PC-3 (cell line): ENCODE measurements around the gene TESK2. TPM values are rescaled to one million over a fixed set of nuclear protein-coding genes. Genes with fewer than 3 reads are reported as not detected.
"Not testable (repeated sequence)": the region's sequence is repeated elsewhere in the genome, so short reads cannot be mapped to it uniquely, and the experiment has no call there.

ENCODE experiments used
- ATAC-seq: fragments of 200-7000 bp; cut with Tn5 transposase; 2 replicates; pipeline ENCODE4 v1.9.1; 2020; ENCODE audit warnings: mild to moderate bottlenecking, moderate library complexity
- BruUV-seq: library from RNA; stranded (reverse); fragments of 400-500 nt; replicated peaks from 2 replicates; lab custom pipeline; 2021; lab: Mats Ljungman, UMichigan
- CTCF ChIA-PET: fragments of 300-600 bp; sonication (Branson Sonifier 250); formaldehyde crosslinking; loops from one replicate; lab custom pipeline; 2022; ENCODE audit warnings: antibody characterized with exemption; lab: Charles Lee
- POLR2A ChIA-PET: fragments of 300-600 bp; sonication (Branson Sonifier 250); formaldehyde crosslinking; loops from one replicate; lab custom pipeline; 2022; ENCODE audit warnings: antibody characterized with exemption; ENCODE audit not compliant: unreplicated experiment; lab: Charles Lee
- DNase-seq: peaks from one replicate; pipeline ENCODE4 v3.0.0-alpha.2; 2015
- H2AFZ ChIP-seq: fragments of 300-600 bp; sonication (generic); 2 replicates; pipeline ENCODE4 v1.6.0; 2016; ENCODE audit warnings: antibody characterized with exemption, low read length
- H3F3A ChIP-seq: fragments of 300-600 bp; sonication (generic); one replicate; pipeline ENCODE4 v1.6.0; 2017; ENCODE audit warnings: antibody characterized with exemption, low read length, control low read depth, mild to moderate bottlenecking; ENCODE audit not compliant: unreplicated experiment
- H3K27ac ChIP-seq: fragments of 300-600 bp; sonication (generic); 2 replicates; pipeline ENCODE4 v1.5.1; 2016; ENCODE audit warnings: mild to moderate bottlenecking, low read length
- H3K27me3 ChIP-seq: fragments of 300-600 bp; sonication (generic); 2 replicates; pipeline ENCODE4 v1.6.1; 2016; ENCODE audit warnings: low read length, mixed read lengths
- H3K36me3 ChIP-seq: fragments of 300-600 bp; sonication (generic); 2 replicates; pipeline ENCODE4 v1.6.1; 2016; ENCODE audit warnings: low read depth, mixed run types, low read length, mixed read lengths
- H3K4me1 ChIP-seq: fragments of 300-600 bp; sonication (generic); 2 replicates; pipeline ENCODE4 v1.5.1; 2016; ENCODE audit warnings: low read length; ENCODE audit not compliant: insufficient read depth
- H3K4me2 ChIP-seq: fragments of 300-600 bp; sonication (generic); 2 replicates; pipeline ENCODE4 v1.6.0; 2016; ENCODE audit warnings: low read length
- H3K4me3 ChIP-seq: fragments of 300-600 bp; sonication (generic); 2 replicates; pipeline ENCODE4 v1.5.1; 2016; ENCODE audit warnings: mild to moderate bottlenecking, low read length, mixed read lengths
- H3K79me2 ChIP-seq: fragments of 300-600 bp; sonication (generic); 2 replicates; pipeline ENCODE4 v1.6.1; 2017; ENCODE audit warnings: low read length, mixed read lengths
- H3K9ac ChIP-seq: fragments of 300-600 bp; sonication (generic); 2 replicates; pipeline ENCODE4 v1.6.0; 2016; ENCODE audit warnings: mild to moderate bottlenecking, low read length
- H3K9me2 ChIP-seq: fragments of 300-600 bp; sonication (generic); replicated peaks from 2 replicates; pipeline ENCODE4 v1.6.1; 2016; ENCODE audit warnings: mixed run types, low read length, mixed read lengths
- H3K9me3 ChIP-seq: fragments of 300-600 bp; sonication (generic); 2 replicates; pipeline ENCODE4 v1.6.1; 2016; ENCODE audit warnings: low read length, mixed read lengths
- H4K20me1 ChIP-seq: fragments of 300-600 bp; sonication (generic); 2 replicates; pipeline ENCODE4 v1.6.1; 2016; ENCODE audit warnings: low read length, mixed read lengths
- CTCF ChIP-seq: fragments of 300-600 bp; sonication (generic); conservative IDR thresholded peaks from 2 replicates; pipeline ENCODE4 v1.5.1; 2017; ENCODE audit warnings: antibody characterized with exemption, low read depth, mild to moderate bottlenecking, low read length
- EZH2 ChIP-seq: fragments of 300-600 bp; sonication (generic); IDR thresholded peaks from one replicate; pipeline ENCODE4 v1.6.1; 2017; ENCODE audit warnings: antibody characterized with exemption, mild to moderate bottlenecking, low read length; ENCODE audit not compliant: unreplicated experiment
- EZH2phosphoT487 ChIP-seq: fragments of 300-600 bp; sonication (generic); IDR thresholded peaks from 2 replicates; pipeline ENCODE4 v1.6.1; 2018; ENCODE audit warnings: mild to moderate bottlenecking, antibody characterized with exemption, low read length, borderline replicate concordance
- intact Hi-C: fragments of 100-400 bp; cut with micrococcal nuclease; formaldehyde crosslinking; loops from 2 replicates; pipeline ENCODE4 v1.9.0; 2023
- total RNA-seq: library from RNA; depleted of rRNA; stranded (reverse); fragments of >200 nt; gene quantifications from 2 replicates; pipeline ENCODE4 v1.2.3, GENCODE V29; 2014

TESK2 gene
- total RNA-seq, 1 experiment from 2014 or later = 6.0 TPM

GRCh38 chr1:45478121-45478814, 12.7 kb downstream of the TESK2 start:
- DNase-seq (no peak), ATAC-seq (no peak)
- ChIA-PET CTCF (no interaction called here), POLR2A (interaction anchor here (0.7 kb wide), 1 partner anchor 137 kb away, joined by 3 read pairs; no protein-coding TSS in a partner anchor)
- H2AFZ ChIP-seq = no peak overlapping the region
- no peaks in the 10 kb centered on the region for H3K9me2 ChIP-seq
- H3K4me1 ChIP-seq = no peaks in the 10 kb centered on the region
- no peak overlapping the region for H3K4me2 ChIP-seq
- H3K79me2 ChIP-seq = no peaks in the 10 kb centered on the region
- H3K27me3 ChIP-seq = no peaks in the 10 kb centered on the region
- TF ChIP-seq EZH2phosphoT487 (no peak), CTCF (no peak), EZH2 (no peak)
- no peaks in the 10 kb centered on the region for H3K36me3 ChIP-seq
- no peaks in the 10 kb centered on the region for H3F3A ChIP-seq
- no peaks in the 10 kb centered on the region for H4K20me1 ChIP-seq
- H3K9ac ChIP-seq = no peak overlapping the region
- no TSS peak for BruUV-seq
- intact Hi-C loops = no loop called here
- H3K9me3 ChIP-seq = no peaks in the 10 kb centered on the region
- no peak overlapping the region for H3K27ac ChIP-seq
- no peak overlapping the region for H3K4me3 ChIP-seq

GRCh38 chr1:45477646-45478045, 13.3 kb downstream of the TESK2 start:
- CTCF ChIA-PET = no interaction called here
- TF ChIP-seq CTCF (no peak), EZH2 (no peak), EZH2phosphoT487 (no peak)
- intact Hi-C loops = no loop called here
- DNase-seq = no peak
- H3K4me1 ChIP-seq = no peaks in the 10 kb centered on the region
- H3K27ac ChIP-seq = no peak overlapping the region
- no peaks in the 10 kb centered on the region for H3F3A ChIP-seq
- no peaks in the 10 kb centered on the region for H3K9me2 ChIP-seq
- no peaks in the 10 kb centered on the region for H3K27me3 ChIP-seq
- H4K20me1 ChIP-seq = no peaks in the 10 kb centered on the region
- no peaks in the 10 kb centered on the region for H3K79me2 ChIP-seq
- no peak overlapping the region for H3K4me3 ChIP-seq
- no peaks in the 10 kb centered on the region for H3K36me3 ChIP-seq
- no peak overlapping the region for H3K9ac ChIP-seq
- no peak for ATAC-seq
- BruUV-seq = no TSS peak
- no peaks in the 10 kb centered on the region for H3K9me3 ChIP-seq
- POLR2A ChIA-PET = interaction anchor here (0.6 kb wide), 1 partner anchor 138 kb away, joined by 6 read pairs; no protein-coding TSS in a partner anchor
- H3K4me2 ChIP-seq = no peak overlapping the region
- no peak overlapping the region for H2AFZ ChIP-seq

- H3K27ac ChIP-seq, ATAC-seq, H3F3A ChIP-seq, H3K9me2 ChIP-seq, BruUV-seq, CTCF ChIA-PET, DNase-seq, H3K36me3 ChIP-seq, H3K4me3 ChIP-seq, H3K79me2 ChIP-seq, H3K27me3 ChIP-seq, H2AFZ ChIP-seq, H3K9me3 ChIP-seq, intact Hi-C loops, H3K4me2 ChIP-seq, H4K20me1 ChIP-seq, POLR2A ChIA-PET, H3K4me1 ChIP-seq, H3K9ac ChIP-seq: not testable (repeated sequence)
These were observed 16.8 kb downstream of the TESK2 start for GRCh38 chr1:45474194-45474593.
